GM23338 (cell line): ENCODE data around the gene IARS2. TPM values are rescaled to one million over a fixed set of nuclear protein-coding genes. Genes with fewer than 3 reads are reported as not detected.
A peak's percentile ranks its signal among the peaks of the same experiment; 100 is the strongest.
"Not testable (repeated sequence)": the region's sequence is repeated elsewhere in the genome, so short reads cannot be mapped to it uniquely, and the experiment has no call there.

Experiments used
- ATAC-seq: fragments of 200-7000 bp; cut with Tn5 transposase; 3 replicates; pipeline ENCODE4 v1.9.1; 2020
- DNase-seq: peaks from one replicate; pipeline ENCODE4 v3.0.0-alpha.2; 2015; ENCODE audit warnings: low spot score
- H2AFZ ChIP-seq: fragments of 200-600 bp; sonication (generic); 2 replicates; pipeline ENCODE4 v1.8.0; 2016; ENCODE audit warnings: antibody characterized with exemption, mild to moderate bottlenecking, moderate library complexity
- H3F3A ChIP-seq: fragments of 200-600 bp; sonication (generic); replicated peaks from 2 replicates; pipeline ENCODE4 v1.8.0; 2017; ENCODE audit warnings: antibody characterized with exemption, mixed run types, low read depth
- H3K27ac ChIP-seq: fragments of 200-600 bp; sonication (generic); 2 replicates; pipeline ENCODE4 v1.6.1; 2016; ENCODE audit warnings: low read depth
- H3K27me3 ChIP-seq: fragments of 200-600 bp; sonication (generic); 2 replicates; pipeline ENCODE4 v1.8.0; 2016; ENCODE audit warnings: mild to moderate bottlenecking, mixed run types, moderate library complexity; ENCODE audit not compliant: insufficient read depth
- H3K36me3 ChIP-seq: fragments of 200-600 bp; sonication (generic); 2 replicates; pipeline ENCODE4 v1.8.0; 2016; ENCODE audit warnings: mild to moderate bottlenecking; ENCODE audit not compliant: insufficient read depth
- H3K4me1 ChIP-seq: fragments of 200-600 bp; sonication (generic); 2 replicates; pipeline ENCODE4 v1.8.0; 2016; ENCODE audit warnings: mild to moderate bottlenecking, moderate library complexity; ENCODE audit not compliant: insufficient read depth
- H3K4me2 ChIP-seq: fragments of 200-600 bp; sonication (generic); 2 replicates; pipeline ENCODE4 v1.7.1; 2017; ENCODE audit warnings: mixed run types
- H3K4me3 ChIP-seq: fragments of 200-600 bp; sonication (generic); 2 replicates; pipeline ENCODE4 v1.6.1; 2016; ENCODE audit warnings: mixed run types
- H3K79me2 ChIP-seq: fragments of 200-600 bp; sonication (generic); replicated peaks from 2 replicates; pipeline ENCODE4 v1.8.0; 2017; ENCODE audit warnings: mild to moderate bottlenecking; ENCODE audit not compliant: insufficient read depth
- H3K9me2 ChIP-seq: fragments of 200-600 bp; sonication (generic); 2 replicates; pipeline ENCODE4 v1.8.0; 2017; ENCODE audit not compliant: insufficient read depth
- H4K20me1 ChIP-seq: fragments of 200-600 bp; sonication (generic); replicated peaks from 2 replicates; pipeline ENCODE4 v1.8.0; 2017; ENCODE audit warnings: mild to moderate bottlenecking; ENCODE audit not compliant: insufficient read depth
- H3K27ac Mint-ChIP-seq: 2 replicates; pipeline ENCODE4 v1.8.0; 2020; ENCODE audit warnings: inconsistent platforms, mild to moderate bottlenecking, moderate library complexity, mixed read lengths
- H3K27me3 Mint-ChIP-seq: 3 replicates; pipeline ENCODE4 v1.8.0; 2022; ENCODE audit warnings: low read depth, mild to moderate bottlenecking, moderate library complexity, mixed read lengths, inconsistent platforms; ENCODE audit not compliant: insufficient read depth, poor library complexity
- H3K36me3 Mint-ChIP-seq: 3 replicates; pipeline ENCODE4 v1.8.0; 2021; ENCODE audit warnings: low read depth, mild to moderate bottlenecking, inconsistent platforms, moderate library complexity, mixed read lengths
- H3K4me1 Mint-ChIP-seq: 3 replicates; pipeline ENCODE4 v1.8.0; 2020; ENCODE audit warnings: mild to moderate bottlenecking, inconsistent platforms, mixed read lengths
- H3K4me3 Mint-ChIP-seq: 3 replicates; pipeline ENCODE4 v1.8.0; 2021; ENCODE audit warnings: moderate library complexity, mild to moderate bottlenecking, inconsistent platforms, mixed read lengths
- H3K9me3 Mint-ChIP-seq: 3 replicates; pipeline ENCODE4 v1.8.0; 2020; ENCODE audit warnings: moderate library complexity, mild to moderate bottlenecking, inconsistent platforms, mixed read lengths
- CTCF ChIP-seq, 2 experiments: fragments of 200-600 bp in 1 of 2; sonication (generic) in 1 of 2; conservative IDR thresholded peaks; 2 replicates each; pipeline versions ENCODE4 v1.5.1 to v1.6.1; 2016 to 2017; ENCODE audit warnings: antibody characterized with exemption in 2 of 2, low read depth in 2 of 2, mild to moderate bottlenecking in 2 of 2, moderate library complexity in 1 of 2
- ETS1 ChIP-seq: IDR thresholded peaks from 2 replicates; pipeline ENCODE4 v1.6.1; 2016; ENCODE audit warnings: antibody characterized with exemption
- EZH2 ChIP-seq: fragments of 200-600 bp; sonication (generic); IDR thresholded peaks from one replicate; pipeline ENCODE4 v1.8.0; 2017; ENCODE audit warnings: antibody characterized with exemption, mild to moderate bottlenecking, low read depth; ENCODE audit not compliant: unreplicated experiment
- JUNB ChIP-seq: IDR thresholded peaks from one replicate; pipeline ENCODE4 v1.6.1; 2016; ENCODE audit warnings: antibody characterized with exemption; ENCODE audit not compliant: unreplicated experiment
- NANOG ChIP-seq: IDR thresholded peaks from 2 replicates; pipeline ENCODE4 v1.6.1; 2016; ENCODE audit warnings: antibody characterized with exemption, borderline replicate concordance
- POLR2AphosphoS5 ChIP-seq: IDR thresholded peaks from 2 replicates; pipeline ENCODE4 v1.6.1; 2016; ENCODE audit warnings: antibody characterized with exemption, low read depth
- ZNF114 ChIP-seq: fragments of 250-450 bp; sonication (Bioruptor Pico); IDR thresholded peaks from 2 replicates; pipeline ENCODE4 v1.5.0; 2020; ENCODE audit warnings: mild to moderate bottlenecking, moderate library complexity
- ZNF331 ChIP-seq: fragments of 250-450 bp; sonication (Bioruptor Pico); IDR thresholded peaks from 2 replicates; pipeline ENCODE4 v1.5.0; 2020; ENCODE audit warnings: low read depth, mild to moderate bottlenecking, moderate library complexity
- polyA plus RNA-seq: library from polyadenylated mRNA; unstranded; fragments of >200 nt; fragmentation: Nextera tagmentation; extraction: Ambion mirVana; gene quantifications from 2 replicates; pipeline ENCODE4 v1.2.1, GENCODE V29; 2016
- total RNA-seq: library from RNA; depleted of rRNA; stranded (reverse); fragments of >200 nt; shearing (Covaris generic); gene quantifications from 2 replicates; pipeline ENCODE4 v1.2.3, GENCODE V29; 2014

Gene IARS2
- total and polyA plus RNA-seq, 2 experiments from 2014 or later, result 33.3 to 75.6 TPM

GRCh38 chr1:220110473-220110872 is 16.5 kb downstream of the IARS2 start:
- not testable (repeated sequence) for H3K4me3 ChIP-seq, H3K27ac ChIP-seq, H4K20me1 ChIP-seq, H3K4me2 ChIP-seq, H3K27me3 Mint-ChIP-seq, H2AFZ ChIP-seq, H3F3A ChIP-seq, H3K27me3 ChIP-seq, H3K4me3 Mint-ChIP-seq, H3K9me3 Mint-ChIP-seq, ATAC-seq, H3K27ac Mint-ChIP-seq, H3K9me2 ChIP-seq, H3K79me2 ChIP-seq, H3K4me1 ChIP-seq, H3K4me1 Mint-ChIP-seq, DNase-seq
- peaks cover 39% of the 10 kb centered on the region for H3K36me3 ChIP-seq
- peaks cover 66% of the 10 kb centered on the region for H3K36me3 Mint-ChIP-seq

GRCh38 chr1:220112600-220112999 is 18.7 kb downstream of the IARS2 start:
- not testable (repeated sequence) for H4K20me1 ChIP-seq, H3K27me3 ChIP-seq, H3K4me1 Mint-ChIP-seq, H3K9me3 Mint-ChIP-seq, H3K4me1 ChIP-seq, ATAC-seq, H3K4me2 ChIP-seq, H3K4me3 Mint-ChIP-seq, DNase-seq, H3K27me3 Mint-ChIP-seq, H2AFZ ChIP-seq, H3K27ac Mint-ChIP-seq, H3K4me3 ChIP-seq, H3K79me2 ChIP-seq, H3K9me2 ChIP-seq, H3F3A ChIP-seq
- Histone ChIP-seq H3K36me3 (peaks cover 20% of the 10 kb centered on the region; the same call in 1 of the 2 replicates), H3K27ac (peak overlapping the region; percentile 56; the same call in 1 of the 2 replicates)
- H3K36me3 Mint-ChIP-seq, result peaks cover 51% of the 10 kb centered on the region

- peak; percentile 27; the same call in 1 of the 3 replicates for ATAC-seq
- Mint-ChIP-seq H3K4me1 (no peaks in the 10 kb centered on the region), H3K9me3 (no peaks in the 10 kb centered on the region), H3K36me3 (peaks cover 48% of the 10 kb centered on the region), H3K27me3 (no peaks in the 10 kb centered on the region), H3K27ac (no peak overlapping the region), H3K4me3 (no peak overlapping the region)
- H3K36me3 ChIP-seq, result peaks cover 18% of the 10 kb centered on the region; the same call in 1 of the 2 replicates
- no peak overlapping the region for H3K4me2 ChIP-seq
- no peaks in the 10 kb centered on the region for H4K20me1 ChIP-seq
- H3K27me3 ChIP-seq, result no peaks in the 10 kb centered on the region
- no peaks in the 10 kb centered on the region for H3K79me2 ChIP-seq
- TF ChIP-seq CTCF (conservative IDR thresholded peaks at IDR 0.05; ENCODE audit: low read depth in 2 of 2) (peak; percentile 65 to 91), JUNB (no peak)
- no peaks in the 10 kb centered on the region for H3K4me1 ChIP-seq
- H2AFZ ChIP-seq, result no peak overlapping the region
- H3K27ac ChIP-seq, result no peak overlapping the region
- H3K4me3 ChIP-seq, result no peak overlapping the region
- no peaks in the 10 kb centered on the region for H3F3A ChIP-seq
- DNase-seq, result peak; percentile 73
- H3K9me2 ChIP-seq, result no peaks in the 10 kb centered on the region
Measured at GRCh38 chr1:220113136-220113695, 19.3 kb downstream of the IARS2 start.

- peaks cover 4% of the 10 kb centered on the region for H3K27me3 Mint-ChIP-seq
- 0 out of 2 replicates have a peak overlapping the region, but pooled peaks have one; percentile 9 for H3K27ac Mint-ChIP-seq
- Histone ChIP-seq H3K79me2 (no peaks in the 10 kb centered on the region), H3F3A (no peaks in the 10 kb centered on the region), H3K27me3 (no peaks in the 10 kb centered on the region), H4K20me1 (no peaks in the 10 kb centered on the region), H3K4me3 (no peak overlapping the region), H3K4me1 (no peaks in the 10 kb centered on the region), H2AFZ (no peak overlapping the region), H3K9me2 (no peaks in the 10 kb centered on the region), H3K36me3 (peaks cover 12% of the 10 kb centered on the region; the same call in 1 of the 2 replicates), H3K4me2 (no peak overlapping the region), H3K27ac (no peak overlapping the region)
- H3K4me3 Mint-ChIP-seq, result no peak overlapping the region
- H3K4me1 Mint-ChIP-seq, result no peaks in the 10 kb centered on the region; the same call in 2 of the 3 replicates
- DNase-seq, result no peak
- peaks cover 15% of the 10 kb centered on the region for H3K36me3 Mint-ChIP-seq
- H3K9me3 Mint-ChIP-seq, result no peaks in the 10 kb centered on the region
- ATAC-seq, result no peak
- TF ChIP-seq NANOG (no peak), EZH2 (no peak), JUNB (no peak), ZNF331 (CRISPR knock-in tag) (no peak), CTCF (conservative IDR thresholded peaks at IDR 0.05; ENCODE audit: low read depth in 2 of 2) (no peak), POLR2AphosphoS5 (no peak), ZNF114 (CRISPR knock-in tag) (no peak), ETS1 (no peak)
Measured at GRCh38 chr1:220119043-220119512, 25.1 kb downstream of the IARS2 start.
